ENCODE data around the gene TPSD1. TPM values are rescaled to one million over a fixed set of nuclear protein-coding genes. Genes with fewer than 3 reads are reported as not detected.
"Not testable (repeated sequence)": the region's sequence is repeated elsewhere in the genome, so short reads cannot be mapped to it uniquely, and the experiment has no call there.

The TPSD1 gene
- total RNA-seq (2013; cell fraction: nucleolus; rRNA removed), result not detected in 2 replicates
- total RNA-seq (2014; rRNA removed), result not detected in 2 replicates
- total RNA-seq (2014; rRNA removed; fragmentation: Illumina TruSeq; extraction: Trizol), result not detected in 2 replicates
- not detected in 2 replicates for total RNA-seq (2021)
- polyA plus RNA-seq (2011; ENCODE audit: low read depth), result not detected
- not detected in 2 replicates for polyA plus RNA-seq (2011; rRNA removed)
- polyA plus RNA-seq (2011; cell fraction: cytosol; rRNA removed), result not detected in 2 replicates
- polyA plus RNA-seq (2011; cell fraction: nucleus; rRNA removed), result not detected in 2 replicates
- not detected in 2 replicates for polyA plus RNA-seq (2012)
- not detected in 2 replicates for polyA plus RNA-seq (2014; fragmentation: Illumina TruSeq; extraction: Trizol)
- not detected for polyA plus RNA-seq (2014; fragmentation: Nextera tagmentation; extraction: Ambion mirVana)
- polyA plus RNA-seq (2014; rRNA removed), result not detected in 2 replicates
- polyA plus RNA-seq (2016; fragmentation: Nextera tagmentation; extraction: Ambion mirVana), result not detected
- not detected in 2 replicates for polyA minus RNA-seq (2011; rRNA and poly(A)+ RNA removed)
- polyA minus RNA-seq (2011; cell fraction: cytosol; rRNA and poly(A)+ RNA removed), result not detected in 2 replicates
- not detected in 2 replicates for polyA minus RNA-seq (2011; cell fraction: nucleus; rRNA and poly(A)+ RNA removed)
- Bru-seq, nascent RNA, result not detected
- BruChase-seq, experiment 1, labeled RNA remaining after a 6-hour chase, result not detected
- BruChase-seq, experiment 2, labeled RNA remaining after a 2-hour chase, result not detected
- long read RNA-seq, experiment 1, result 0 reads
- long read RNA-seq, experiment 2, result 0 reads

DNA sequence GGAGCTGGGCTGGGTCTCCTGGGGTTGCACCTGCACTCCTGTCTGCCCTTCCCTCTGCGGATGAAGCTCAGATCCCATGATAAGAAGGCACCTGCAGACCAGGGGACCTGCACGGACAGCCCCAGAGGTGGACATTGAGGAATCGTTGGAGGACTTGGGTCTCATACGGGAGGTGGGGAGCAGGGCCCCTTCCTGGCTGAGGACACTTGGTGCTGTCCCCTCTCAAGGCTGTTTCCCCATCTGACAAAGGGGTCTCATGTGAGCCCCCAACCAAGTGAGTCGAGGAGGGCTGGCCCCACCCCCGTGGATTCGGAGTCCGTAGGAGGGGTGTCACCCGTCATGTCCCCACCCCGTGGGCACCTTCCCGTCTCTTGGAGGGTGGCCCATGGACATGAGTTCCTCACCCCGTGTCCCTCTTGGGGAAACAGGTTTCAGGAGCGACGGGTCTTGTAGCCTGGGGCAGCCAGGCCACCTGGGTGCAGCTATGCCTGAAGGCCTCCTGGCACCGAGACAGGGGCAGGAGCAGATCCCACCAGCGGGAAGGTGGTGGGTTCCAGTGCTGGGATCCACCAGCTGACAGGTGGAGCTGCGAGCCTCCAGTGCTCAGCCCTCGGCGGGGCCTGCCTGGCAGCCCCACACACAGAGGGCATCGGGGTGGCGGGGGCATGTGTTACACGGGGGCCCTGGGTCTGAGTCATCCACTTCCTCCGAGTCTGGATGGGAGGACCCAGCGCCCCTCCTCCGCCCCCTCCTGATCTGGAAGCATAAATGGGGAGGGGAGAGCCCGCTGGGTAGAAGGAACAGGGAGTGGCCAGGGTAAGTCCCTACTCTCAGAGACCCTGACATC is at the start of gene TPSD1:
TPSD1 (plus strand) TSS at position 794 of the 847 bp plus-strand sequence. CDS start 212 bp downstream, outside the sequence.
- 18% methylated on average over 20 of the region's 26 CpGs for WGBS (ENCODE audit: insufficient coverage, insufficient replicate concordance, low lambda C conversion rate, missing lambda C conversion rate)
- POLR2A ChIA-PET, result not testable (repeated sequence)

DNA sequence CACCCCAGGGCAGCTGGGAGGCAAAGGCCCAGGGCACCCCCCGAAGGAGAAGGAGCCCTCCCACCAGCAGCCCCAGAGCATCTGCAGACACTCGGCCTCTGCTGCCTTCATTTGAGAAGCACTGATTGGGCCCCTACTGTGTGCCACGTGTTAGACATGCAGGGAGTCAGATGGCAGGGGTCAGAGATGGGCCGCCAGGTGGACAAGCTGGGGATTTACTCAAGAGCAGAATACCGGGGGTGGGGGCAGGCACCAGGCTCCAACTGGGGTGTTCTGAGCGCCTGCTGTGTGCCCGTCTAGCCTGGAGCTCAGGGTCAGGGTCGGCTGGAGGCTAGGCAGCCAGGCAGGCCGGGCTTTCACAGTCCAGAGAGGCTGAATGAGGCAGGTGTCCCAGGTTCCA is 49.5 kb upstream of the TPSD1 start:
- Histone ChIP-seq H3K4me2 (ENCODE audit: control insufficient read depth, insufficient read depth) (no peak overlapping the region), H3K79me2 (ENCODE audit: control insufficient read depth, insufficient read depth, low read length) (no peaks in the 10 kb centered on the region), H3K27me3 (replicated peaks in 1 of 2; ENCODE audit: control insufficient read depth in 2 of 2, insufficient read depth in 2 of 2, low read length in 1 of 2) (no peaks in the 10 kb centered on the region), H3K9ac (ENCODE audit: control insufficient read depth, insufficient read depth, low read length) (no peak overlapping the region), H2AFZ (ENCODE audit: control insufficient read depth, low read depth, low read length) (no peak overlapping the region), H4K20me1 (ENCODE audit: control insufficient read depth, insufficient read depth) (no peaks in the 10 kb centered on the region), H3K4me3 (no peak overlapping the region), H3K9me3 (replicated peaks; ENCODE audit: control insufficient read depth, insufficient read depth, low read length) (no peaks in the 10 kb centered on the region), H3K4me1 (ENCODE audit: control insufficient read depth, insufficient read depth, low read length) (no peaks in the 10 kb centered on the region), H3K27ac (ENCODE audit: control insufficient read depth, insufficient read depth) (no peak overlapping the region), H3K36me3 (ENCODE audit: control insufficient read depth in 2 of 2, insufficient read depth in 2 of 2, low read length in 1 of 2) (no peaks in the 10 kb centered on the region)
- ChIA-PET POLR2A (no interaction called here), RAD21 (ENCODE audit: unreplicated experiment) (no interaction called here), CTCF (no interaction called here), SMC1A (ENCODE audit: uncharacterized antibody, unreplicated experiment) (no interaction called here)
- FAIRE-seq, result no peak
- in situ Hi-C loops (cut with MboI) (no loop called here), intact Hi-C loops (cut with micrococcal nuclease; ENCODE audit: unreplicated experiment) (no loop called here)
- 30% methylated on average over 9 of the region's 9 CpGs for WGBS (ENCODE audit: insufficient coverage, insufficient replicate concordance, low lambda C conversion rate, missing lambda C conversion rate)
- ATAC-seq, result no peak
- BruUV-seq (replicated peaks), result no TSS peak
- DNase-seq (ENCODE audit: low read depth, low spot score), result no peak
- TF ChIP-seq, protein P1, sequence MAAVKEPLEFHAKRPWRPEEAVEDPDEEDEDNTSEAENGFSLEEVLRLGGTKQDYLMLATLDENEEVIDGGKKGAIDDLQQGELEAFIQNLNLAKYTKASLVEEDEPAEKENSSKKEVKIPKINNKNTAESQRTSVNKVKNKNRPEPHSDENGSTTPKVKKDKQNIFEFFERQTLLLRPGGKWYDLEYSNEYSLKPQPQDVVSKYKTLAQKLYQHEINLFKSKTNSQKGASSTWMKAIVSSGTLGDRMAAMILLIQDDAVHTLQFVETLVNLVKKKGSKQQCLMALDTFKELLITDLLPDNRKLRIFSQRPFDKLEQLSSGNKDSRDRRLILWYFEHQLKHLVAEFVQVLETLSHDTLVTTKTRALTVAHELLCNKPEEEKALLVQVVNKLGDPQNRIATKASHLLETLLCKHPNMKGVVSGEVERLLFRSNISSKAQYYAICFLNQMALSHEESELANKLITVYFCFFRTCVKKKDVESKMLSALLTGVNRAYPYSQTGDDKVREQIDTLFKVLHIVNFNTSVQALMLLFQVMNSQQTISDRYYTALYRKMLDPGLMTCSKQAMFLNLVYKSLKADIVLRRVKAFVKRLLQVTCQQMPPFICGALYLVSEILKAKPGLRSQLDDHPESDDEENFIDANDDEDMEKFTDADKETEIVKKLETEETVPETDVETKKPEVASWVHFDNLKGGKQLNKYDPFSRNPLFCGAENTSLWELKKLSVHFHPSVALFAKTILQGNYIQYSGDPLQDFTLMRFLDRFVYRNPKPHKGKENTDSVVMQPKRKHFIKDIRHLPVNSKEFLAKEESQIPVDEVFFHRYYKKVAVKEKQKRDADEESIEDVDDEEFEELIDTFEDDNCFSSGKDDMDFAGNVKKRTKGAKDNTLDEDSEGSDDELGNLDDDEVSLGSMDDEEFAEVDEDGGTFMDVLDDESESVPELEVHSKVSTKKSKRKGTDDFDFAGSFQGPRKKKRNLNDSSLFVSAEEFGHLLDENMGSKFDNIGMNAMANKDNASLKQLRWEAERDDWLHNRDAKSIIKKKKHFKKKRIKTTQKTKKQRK (IDR thresholded peaks at IDR 0.05; ENCODE audit: low read depth, low read length), result no peak
- no peak for TF ChIP-seq MEF2A (IDR thresholded peaks at IDR 0.05; ENCODE audit: insufficient read depth, low read depth, low read length)
- TF ChIP-seq, protein P2, sequence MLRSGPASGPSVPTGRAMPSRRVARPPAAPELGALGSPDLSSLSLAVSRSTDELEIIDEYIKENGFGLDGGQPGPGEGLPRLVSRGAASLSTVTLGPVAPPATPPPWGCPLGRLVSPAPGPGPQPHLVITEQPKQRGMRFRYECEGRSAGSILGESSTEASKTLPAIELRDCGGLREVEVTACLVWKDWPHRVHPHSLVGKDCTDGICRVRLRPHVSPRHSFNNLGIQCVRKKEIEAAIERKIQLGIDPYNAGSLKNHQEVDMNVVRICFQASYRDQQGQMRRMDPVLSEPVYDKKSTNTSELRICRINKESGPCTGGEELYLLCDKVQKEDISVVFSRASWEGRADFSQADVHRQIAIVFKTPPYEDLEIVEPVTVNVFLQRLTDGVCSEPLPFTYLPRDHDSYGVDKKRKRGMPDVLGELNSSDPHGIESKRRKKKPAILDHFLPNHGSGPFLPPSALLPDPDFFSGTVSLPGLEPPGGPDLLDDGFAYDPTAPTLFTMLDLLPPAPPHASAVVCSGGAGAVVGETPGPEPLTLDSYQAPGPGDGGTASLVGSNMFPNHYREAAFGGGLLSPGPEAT (IDR thresholded peaks at IDR 0.05; ENCODE audit: low read depth), result no peak
- TF ChIP-seq FOS (IDR thresholded peaks at IDR 0.05; ENCODE audit: borderline replicate concordance, extremely low read depth, insufficient read length), result no peak
- no peak for TF ChIP-seq MTA2 (IDR thresholded peaks at IDR 0.05; ENCODE audit: low read depth)
- TF ChIP-seq TCF3 (IDR thresholded peaks at IDR 0.05; ENCODE audit: borderline replicate concordance, insufficient read depth, low read depth, low read length), result no peak
- no peak for TF ChIP-seq ESRRA (IDR thresholded peaks at IDR 0.05; ENCODE audit: low read length)

More for the DNA sequence above, at the start of gene TPSD1:
- intact Hi-C loops (cut with micrococcal nuclease; ENCODE audit: unreplicated experiment); H3K9me3 ChIP-seq (replicated peaks; ENCODE audit: control insufficient read depth, insufficient read depth, low read length); ATAC-seq; H3K9ac ChIP-seq (ENCODE audit: control insufficient read depth, insufficient read depth, low read length); CTCF ChIA-PET; H3K27me3 ChIP-seq (replicated peaks in 1 of 2; ENCODE audit: control insufficient read depth in 2 of 2, insufficient read depth in 2 of 2, low read length in 1 of 2); RAD21 ChIA-PET (ENCODE audit: unreplicated experiment); H3K27ac ChIP-seq (ENCODE audit: control insufficient read depth, insufficient read depth); H3K79me2 ChIP-seq (ENCODE audit: control insufficient read depth, insufficient read depth, low read length); FAIRE-seq; BruUV-seq (replicated peaks); H3K36me3 ChIP-seq (ENCODE audit: control insufficient read depth in 2 of 2, insufficient read depth in 2 of 2, low read length in 1 of 2); H2AFZ ChIP-seq (ENCODE audit: control insufficient read depth, low read depth, low read length); SMC1A ChIA-PET (ENCODE audit: uncharacterized antibody, unreplicated experiment); H3K4me3 ChIP-seq; H4K20me1 ChIP-seq (ENCODE audit: control insufficient read depth, insufficient read depth); H3K4me1 ChIP-seq (ENCODE audit: control insufficient read depth, insufficient read depth, low read length); H3K4me2 ChIP-seq (ENCODE audit: control insufficient read depth, insufficient read depth); in situ Hi-C loops (cut with MboI); DNase-seq (ENCODE audit: low read depth, low spot score): not testable (repeated sequence)
